Urinary bladder (tissue), 4 donors: ENCODE measurements around the gene GPHN. TPM values are rescaled to one million over a fixed set of nuclear protein-coding genes. Genes with fewer than 3 reads are reported as not detected.

ENCODE experiments used
- DNase-seq: peaks from one replicate; pipeline ENCODE4 v3.0.0-alpha.2; 2015; ENCODE audit errors: extremely low spot score
- H3K27ac ChIP-seq: one replicate; pipeline ENCODE4 v1.5.1; 2013; ENCODE audit warnings: low read depth, mild to moderate bottlenecking, moderate library complexity
- H3K36me3 ChIP-seq: one replicate; pipeline ENCODE4 v1.6.1; 2013; ENCODE audit warnings: mild to moderate bottlenecking, moderate library complexity; ENCODE audit not compliant: insufficient read depth
- H3K4me1 ChIP-seq: one replicate; pipeline ENCODE4 v1.6.1; 2013; ENCODE audit warnings: mild to moderate bottlenecking, moderate library complexity; ENCODE audit not compliant: insufficient read depth
- H3K4me3 ChIP-seq: one replicate; pipeline ENCODE4 v1.5.1; 2013; ENCODE audit warnings: low read depth, low read length
- WGBS: extraction: QIAGEN DNeasy Blood & Tissue Kit; methylation state at CpG from one replicate; pipeline ENCODE4 v1.1.7; 2013; 5-methylcytosine and 5-hydroxymethylcytosine counted together
- polyA plus RNA-seq: library from polyadenylated mRNA; stranded (reverse); fragments of 200-250 nt; gene quantifications from one replicate; pipeline ENCODE4 v1.2.3, GENCODE V29; 2013
- total RNA-seq: library from RNA; depleted of rRNA; stranded (reverse); fragments of >200 nt; gene quantifications from one replicate; pipeline ENCODE4 v1.2.3, GENCODE V29; 2014
- donor health status: healthy with polysubstance abuse.
- donor health status: healthy.

The GPHN gene
- total and polyA plus RNA-seq, 2 donors: 14.6 to 18.1 TPM

GRCh38 chr14:67187826-67188225, 679.9 kb downstream of the GPHN start:
- Histone ChIP-seq H3K36me3 (no peaks in the 10 kb centered on the region), H3K4me3 (no peak overlapping the region), H3K4me1 (no peaks in the 10 kb centered on the region), H3K27ac (no peak overlapping the region)
- WGBS: 72% methylated on average over 2 of the region's 2 CpGs
- no peak for DNase-seq

- Histone ChIP-seq H3K27ac (no peak overlapping the region), H3K4me1 (no peaks in the 10 kb centered on the region), H3K4me3 (no peak overlapping the region), H3K36me3 (no peaks in the 10 kb centered on the region)
- 91% methylated on average over 4 of the region's 4 CpGs for WGBS
- DNase-seq: no peak
Observed at GRCh38 chr14:67188326-67188725, 680.4 kb downstream of the GPHN start.

GRCh38 chr14:67191768-67192290, 683.9 kb downstream of the GPHN start:
- WGBS: 77% methylated on average over 8 of the region's 8 CpGs
- no peaks in the 10 kb centered on the region for H3K4me1 ChIP-seq
- no peak for DNase-seq
- no peaks in the 10 kb centered on the region for H3K36me3 ChIP-seq
- no peak overlapping the region for H3K4me3 ChIP-seq
- H3K27ac ChIP-seq: no peak overlapping the region

GRCh38 chr14:67192366-67192765, 684.4 kb downstream of the GPHN start:
- Histone ChIP-seq H3K36me3 (no peaks in the 10 kb centered on the region), H3K4me1 (no peaks in the 10 kb centered on the region), H3K4me3 (no peak overlapping the region), H3K27ac (no peak overlapping the region)
- DNase-seq: no peak
- 70% methylated on average over 2 of the region's 2 CpGs for WGBS

DNA sequence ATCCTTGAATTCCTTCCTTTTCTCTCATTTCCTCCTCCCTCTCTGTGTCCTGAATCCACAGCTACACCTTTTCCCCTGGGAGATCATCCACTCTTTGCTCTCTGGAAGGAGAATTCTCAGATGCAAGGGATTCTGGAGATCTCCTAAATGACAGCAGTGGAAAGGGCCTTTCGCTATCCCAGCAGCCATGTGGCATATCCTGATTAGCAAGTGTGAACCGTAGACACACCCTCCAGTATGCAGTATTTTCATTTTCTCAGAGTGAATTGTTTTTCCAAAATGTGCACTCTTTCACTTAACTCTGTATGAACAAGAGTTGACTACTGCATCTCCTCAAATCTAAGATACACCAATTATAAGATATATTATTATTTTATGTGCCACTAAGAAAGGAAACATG, 687.3 kb downstream of the GPHN start:
- DNase-seq: no peak

DNA sequence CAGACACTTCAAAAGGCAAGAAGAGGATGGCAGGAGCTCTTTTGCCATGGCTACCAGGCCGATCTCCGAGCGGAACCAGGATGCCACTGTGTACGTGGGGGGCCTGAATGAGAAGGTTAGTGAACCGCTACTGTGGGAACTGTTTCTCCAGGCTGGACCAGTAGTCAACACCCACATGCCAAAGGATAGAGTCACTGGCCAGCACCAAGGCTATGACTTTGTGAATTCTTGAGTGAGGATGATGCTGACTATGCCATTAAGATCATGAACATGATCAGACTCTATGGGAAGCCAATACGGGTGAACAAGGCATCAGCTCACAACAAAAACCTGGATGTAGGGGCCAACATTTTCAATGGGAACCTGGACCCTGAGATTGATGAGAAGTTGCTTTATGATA, 691.1 kb downstream of the GPHN start:
- WGBS: 94% methylated on average over 6 of the region's 6 CpGs
- H3K36me3 ChIP-seq: no peaks in the 10 kb centered on the region
- H3K4me1 ChIP-seq: no peaks in the 10 kb centered on the region
- H3K4me3 ChIP-seq: no peak overlapping the region
- H3K27ac ChIP-seq: no peak overlapping the region
- no peak for DNase-seq

More for the DNA sequence above, 687.3 kb downstream of the GPHN start:
- H3K36me3 ChIP-seq: no peaks in the 10 kb centered on the region
- WGBS: 78% methylated on average over 2 of the region's 2 CpGs
- no peaks in the 10 kb centered on the region for H3K4me1 ChIP-seq
- H3K4me3 ChIP-seq: no peak overlapping the region
- H3K27ac ChIP-seq: no peak overlapping the region

GRCh38 chr14:67207810-67208209, 699.9 kb downstream of the GPHN start:
- H3K27ac ChIP-seq: no peak overlapping the region
- H3K4me1 ChIP-seq: no peaks in the 10 kb centered on the region
- H3K36me3 ChIP-seq: no peaks in the 10 kb centered on the region
- H3K4me3 ChIP-seq: no peak overlapping the region
- no peak for DNase-seq
- 90% methylated on average over 8 of the region's 8 CpGs for WGBS

- WGBS: 63% methylated on average over 2 of the region's 2 CpGs
- H3K36me3 ChIP-seq: no peaks in the 10 kb centered on the region
Observed at GRCh38 chr14:67218126-67218525, 710.2 kb downstream of the GPHN start.

GRCh38 chr14:67221248-67221981, 713.5 kb downstream of the GPHN start:
- 59% methylated on average over 6 of the region's 6 CpGs for WGBS
- Histone ChIP-seq H3K27ac (no peak overlapping the region), H3K36me3 (no peaks in the 10 kb centered on the region), H3K4me3 (no peak overlapping the region), H3K4me1 (no peaks in the 10 kb centered on the region)
- no peak for DNase-seq

More at GRCh38 chr14:67218126-67218525, 710.2 kb downstream of the GPHN start:
- H3K27ac ChIP-seq: no peak overlapping the region
- no peaks in the 10 kb centered on the region for H3K4me1 ChIP-seq
- no peak overlapping the region for H3K4me3 ChIP-seq
- DNase-seq: no peak

DNA sequence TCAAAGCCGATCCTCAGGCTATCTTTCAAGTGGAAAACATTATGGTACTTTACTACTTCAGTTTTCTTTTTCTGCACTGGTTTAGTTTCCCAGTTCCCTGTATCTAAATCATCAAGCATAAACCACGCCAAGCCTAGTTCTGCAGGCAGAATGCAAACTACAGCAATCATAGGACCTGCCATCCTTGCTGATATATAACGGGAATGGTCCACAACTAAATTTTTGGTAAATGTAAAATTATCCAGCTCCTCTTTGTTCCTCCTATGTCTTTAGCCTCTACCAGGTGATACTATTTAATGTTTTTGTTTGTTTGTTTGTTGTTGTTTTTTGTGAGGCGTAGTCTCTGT, 714.0 kb downstream of the GPHN start:
- WGBS: 85% methylated on average over 4 of the region's 4 CpGs
- Histone ChIP-seq H3K36me3 (no peaks in the 10 kb centered on the region), H3K4me3 (no peak overlapping the region), H3K27ac (no peak overlapping the region), H3K4me1 (no peaks in the 10 kb centered on the region)
- no peak for DNase-seq

GRCh38 chr14:67225523-67225922, 717.6 kb downstream of the GPHN start:
- H3K4me3 ChIP-seq: no peak overlapping the region
- WGBS: 76% methylated on average over 4 of the region's 4 CpGs
- no peaks in the 10 kb centered on the region for H3K36me3 ChIP-seq
- no peaks in the 10 kb centered on the region for H3K4me1 ChIP-seq
- DNase-seq: no peak
- no peak overlapping the region for H3K27ac ChIP-seq

GRCh38 chr14:67228325-67228984, 720.5 kb downstream of the GPHN start:
- Histone ChIP-seq H3K4me3 (no peak overlapping the region), H3K27ac (no peak overlapping the region), H3K36me3 (no peaks in the 10 kb centered on the region), H3K4me1 (no peaks in the 10 kb centered on the region)
- DNase-seq: no peak
- WGBS: 83% methylated on average over 3 of the region's 3 CpGs
